ENCODE results near the gene MAGEF1.
"Not testable (repeated sequence)": the region's sequence is repeated elsewhere in the genome, so short reads cannot be mapped to it uniquely, and the experiment has no call there.

MAGEF1 gene

GRCh38 chr3:184737063-184737462, 25.2 kb upstream of the MAGEF1 start:
- H3K4me3 ChIP-seq (ENCODE audit: low read depth, low read length) = no peak overlapping the region
- DNase-seq (ENCODE audit: low read depth) = no peak
- no peak for TF ChIP-seq CTCF (IDR thresholded peaks at IDR 0.05; ENCODE audit: low read depth, low read length, missing control alignments)

GRCh38 chr3:184734903-184735701, 23.2 kb upstream of the MAGEF1 start:
- TF ChIP-seq CTCF (IDR thresholded peaks at IDR 0.05; ENCODE audit: low read depth, low read length, missing control alignments) = no peak
- no peak overlapping the region for H3K4me3 ChIP-seq (ENCODE audit: low read depth, low read length)
- no peak for DNase-seq (ENCODE audit: low read depth)

- H3K4me3 ChIP-seq (ENCODE audit: low read depth, low read length) = no peak overlapping the region
- TF ChIP-seq CTCF (IDR thresholded peaks at IDR 0.05; ENCODE audit: low read depth, low read length, missing control alignments) = no peak
- DNase-seq (ENCODE audit: low read depth) = no peak
Observed at GRCh38 chr3:184733971-184734608, 22.2 kb upstream of the MAGEF1 start.

- DNase-seq (ENCODE audit: low read depth) = no peak
- no peak for TF ChIP-seq CTCF (IDR thresholded peaks at IDR 0.05; ENCODE audit: low read depth, low read length, missing control alignments)
- no peak overlapping the region for H3K4me3 ChIP-seq (ENCODE audit: low read depth, low read length)
Observed at GRCh38 chr3:184733181-184733580, 21.3 kb upstream of the MAGEF1 start.

- DNase-seq (ENCODE audit: low read depth) = no peak
- no peak for TF ChIP-seq CTCF (IDR thresholded peaks at IDR 0.05; ENCODE audit: low read depth, low read length, missing control alignments)
- no peak overlapping the region for H3K4me3 ChIP-seq (ENCODE audit: low read depth, low read length)
Observed at GRCh38 chr3:184731786-184732537, 20.1 kb upstream of the MAGEF1 start.

GRCh38 chr3:184730924-184731323, 19.1 kb upstream of the MAGEF1 start:
- DNase-seq (ENCODE audit: low read depth) = no peak
- TF ChIP-seq CTCF (IDR thresholded peaks at IDR 0.05; ENCODE audit: low read depth, low read length, missing control alignments) = no peak
- no peak overlapping the region for H3K4me3 ChIP-seq (ENCODE audit: low read depth, low read length)

- not testable (repeated sequence) for H3K4me3 ChIP-seq (ENCODE audit: low read depth, low read length); DNase-seq (ENCODE audit: low read depth)
Observed at GRCh38 chr3:184729154-184729553, 17.3 kb upstream of the MAGEF1 start.

All from GM12864 (cell line).